Osteocyte (in vitro differentiated cells): ENCODE measurements around the gene LAMA5. TPM values are rescaled to one million over a fixed set of nuclear protein-coding genes. Genes with fewer than 3 reads are reported as not detected.

Experiments used
- DNase-seq: peaks from one replicate; pipeline ENCODE4 v3.0.0; 2021; ENCODE audit warnings: mixed read lengths; ENCODE audit not compliant: unreplicated experiment; ENCODE audit errors: extremely low spot score
- H3K27ac Mint-ChIP-seq: one replicate; pipeline ENCODE4 v1.8.0; 2021; ENCODE audit warnings: mild to moderate bottlenecking, mixed read lengths; ENCODE audit not compliant: unreplicated experiment
- H3K27me3 Mint-ChIP-seq: one replicate; pipeline ENCODE4 v1.8.0; 2021; ENCODE audit warnings: mixed read lengths; ENCODE audit not compliant: unreplicated experiment
- H3K36me3 Mint-ChIP-seq: one replicate; pipeline ENCODE4 v1.8.0; 2021; ENCODE audit warnings: mixed read lengths; ENCODE audit not compliant: unreplicated experiment
- H3K4me1 Mint-ChIP-seq: one replicate; pipeline ENCODE4 v1.8.0; 2021; ENCODE audit warnings: mixed read lengths; ENCODE audit not compliant: unreplicated experiment
- H3K4me3 Mint-ChIP-seq: one replicate; pipeline ENCODE4 v1.8.0; 2021; ENCODE audit warnings: mild to moderate bottlenecking, moderate library complexity, mixed read lengths; ENCODE audit not compliant: unreplicated experiment
- H3K9me3 Mint-ChIP-seq: one replicate; pipeline ENCODE4 v1.8.0; 2021; ENCODE audit warnings: mixed read lengths; ENCODE audit not compliant: unreplicated experiment
- total RNA-seq: library from RNA; stranded (reverse); gene quantifications from 2 replicates; pipeline ENCODE4 v1.2.1, GENCODE V29; 2021
- TF ChIP-seq, protein P1 (sequence below): fragments of 200-600 bp; sonication (generic); IDR thresholded peaks from 2 replicates; pipeline ENCODE4 v1.5.0; 2021; ENCODE audit warnings: antibody characterized with exemption, mild to moderate bottlenecking, moderate library complexity

The LAMA5 gene
- total RNA-seq, 1 donor from 2014 or later = 201 TPM

DNA sequence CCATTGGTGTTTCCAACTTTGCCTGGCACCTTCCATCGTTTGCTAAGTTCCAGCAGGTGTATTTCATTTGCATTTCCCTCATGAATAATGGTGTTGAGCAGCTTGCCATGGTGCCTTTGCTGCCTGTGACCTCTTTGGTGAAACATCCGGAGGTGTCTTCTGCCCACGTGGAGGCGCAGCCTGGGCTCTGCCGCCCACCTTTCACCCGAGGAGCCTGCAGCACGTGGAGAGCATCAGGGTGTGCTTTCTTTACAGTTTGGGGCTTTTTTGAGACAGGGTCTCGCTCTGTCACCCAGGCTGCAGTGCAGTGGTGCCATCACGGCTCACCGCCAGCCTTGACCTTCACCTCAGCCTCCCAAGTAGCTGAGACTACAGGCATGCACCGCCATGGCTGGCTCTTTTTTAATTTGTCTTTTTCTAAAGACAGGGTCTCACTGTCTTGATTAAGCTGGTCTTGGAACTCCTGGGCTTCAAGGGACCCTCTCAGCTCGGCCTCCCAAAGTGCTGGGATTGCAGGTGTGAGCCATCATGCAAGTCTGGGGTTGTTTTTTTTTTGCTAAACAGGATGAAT is 67.4 kb downstream of the LAMA5 start:
- Mint-ChIP-seq H3K27me3 (no peaks in the 10 kb centered on the region), H3K4me1 (peaks cover 15% of the 10 kb centered on the region), H3K27ac (no peak overlapping the region), H3K4me3 (no peak overlapping the region), H3K9me3 (no peaks in the 10 kb centered on the region), H3K36me3 (peaks cover 10% of the 10 kb centered on the region)
- TF ChIP-seq, protein P1, sequence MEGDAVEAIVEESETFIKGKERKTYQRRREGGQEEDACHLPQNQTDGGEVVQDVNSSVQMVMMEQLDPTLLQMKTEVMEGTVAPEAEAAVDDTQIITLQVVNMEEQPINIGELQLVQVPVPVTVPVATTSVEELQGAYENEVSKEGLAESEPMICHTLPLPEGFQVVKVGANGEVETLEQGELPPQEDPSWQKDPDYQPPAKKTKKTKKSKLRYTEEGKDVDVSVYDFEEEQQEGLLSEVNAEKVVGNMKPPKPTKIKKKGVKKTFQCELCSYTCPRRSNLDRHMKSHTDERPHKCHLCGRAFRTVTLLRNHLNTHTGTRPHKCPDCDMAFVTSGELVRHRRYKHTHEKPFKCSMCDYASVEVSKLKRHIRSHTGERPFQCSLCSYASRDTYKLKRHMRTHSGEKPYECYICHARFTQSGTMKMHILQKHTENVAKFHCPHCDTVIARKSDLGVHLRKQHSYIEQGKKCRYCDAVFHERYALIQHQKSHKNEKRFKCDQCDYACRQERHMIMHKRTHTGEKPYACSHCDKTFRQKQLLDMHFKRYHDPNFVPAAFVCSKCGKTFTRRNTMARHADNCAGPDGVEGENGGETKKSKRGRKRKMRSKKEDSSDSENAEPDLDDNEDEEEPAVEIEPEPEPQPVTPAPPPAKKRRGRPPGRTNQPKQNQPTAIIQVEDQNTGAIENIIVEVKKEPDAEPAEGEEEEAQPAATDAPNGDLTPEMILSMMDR = no peak
- DNase-seq = no peak

DNA sequence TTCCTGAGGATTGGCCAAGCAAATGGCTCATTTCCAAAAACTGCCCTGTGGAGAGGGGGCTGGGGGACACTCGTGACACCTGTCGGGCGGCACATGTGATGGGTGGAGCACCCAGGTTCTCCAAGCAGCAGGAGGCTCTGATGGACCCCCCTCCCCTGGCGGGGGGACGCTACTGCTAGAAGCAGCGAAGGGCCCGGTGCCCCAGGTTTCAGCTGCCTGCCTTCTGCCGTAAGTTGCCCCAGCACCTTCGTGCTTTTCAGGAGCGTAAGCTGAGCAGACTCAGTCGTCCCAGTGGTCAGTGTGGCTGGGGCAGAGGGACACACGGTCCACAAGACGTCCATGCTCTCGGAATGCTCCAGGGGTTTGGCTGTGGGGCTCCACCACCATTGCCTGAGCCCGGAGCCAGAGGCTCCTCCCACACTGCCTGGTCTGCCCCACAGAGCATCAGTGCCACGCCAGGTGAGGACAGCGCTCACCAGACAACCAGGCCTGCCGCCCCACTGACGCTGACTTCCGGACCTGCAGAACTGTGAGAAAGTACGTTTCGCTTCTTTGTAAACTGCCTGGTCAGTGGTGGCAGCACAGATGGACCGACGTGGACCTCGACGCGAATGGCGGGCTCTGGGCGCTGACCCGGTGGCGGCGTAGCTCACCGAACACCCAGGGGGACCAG is 68.4 kb downstream of the LAMA5 start:
- no peaks in the 10 kb centered on the region for H3K27me3 Mint-ChIP-seq
- TF ChIP-seq, protein P1 = no peak
- H3K9me3 Mint-ChIP-seq = no peaks in the 10 kb centered on the region
- peaks cover 17% of the 10 kb centered on the region for H3K36me3 Mint-ChIP-seq
- peaks cover 6% of the 10 kb centered on the region for H3K4me1 Mint-ChIP-seq
- no peak for DNase-seq
- no peak overlapping the region for H3K4me3 Mint-ChIP-seq
- no peak overlapping the region for H3K27ac Mint-ChIP-seq

GRCh38 chr20:62297449-62298227 is 69.5 kb downstream of the LAMA5 start:
- H3K4me3 Mint-ChIP-seq = no peak overlapping the region
- TF ChIP-seq, protein P1 = no peak
- peaks cover 2% of the 10 kb centered on the region for H3K4me1 Mint-ChIP-seq
- H3K36me3 Mint-ChIP-seq = peaks cover 20% of the 10 kb centered on the region
- H3K27ac Mint-ChIP-seq = no peak overlapping the region
- H3K9me3 Mint-ChIP-seq = no peaks in the 10 kb centered on the region
- H3K27me3 Mint-ChIP-seq = no peaks in the 10 kb centered on the region
- no peak for DNase-seq

- Mint-ChIP-seq H3K4me3 (no peak overlapping the region), H3K27ac (no peak overlapping the region), H3K4me1 (peaks cover under 1% of the 10 kb centered on the region), H3K36me3 (peaks cover 24% of the 10 kb centered on the region), H3K9me3 (no peaks in the 10 kb centered on the region), H3K27me3 (no peaks in the 10 kb centered on the region)
- TF ChIP-seq, protein P1 = no peak
- no peak for DNase-seq
These were observed 70.2 kb downstream of the LAMA5 start for GRCh38 chr20:62296724-62297448.
